ENCODE data around the gene CHD2. TPM values are rescaled to one million over a fixed set of nuclear protein-coding genes. Genes with fewer than 3 reads are reported as not detected.

Gene CHD2
- total RNA-seq, 1 experiment from 2014 or later = 85.0 TPM

DNA sequence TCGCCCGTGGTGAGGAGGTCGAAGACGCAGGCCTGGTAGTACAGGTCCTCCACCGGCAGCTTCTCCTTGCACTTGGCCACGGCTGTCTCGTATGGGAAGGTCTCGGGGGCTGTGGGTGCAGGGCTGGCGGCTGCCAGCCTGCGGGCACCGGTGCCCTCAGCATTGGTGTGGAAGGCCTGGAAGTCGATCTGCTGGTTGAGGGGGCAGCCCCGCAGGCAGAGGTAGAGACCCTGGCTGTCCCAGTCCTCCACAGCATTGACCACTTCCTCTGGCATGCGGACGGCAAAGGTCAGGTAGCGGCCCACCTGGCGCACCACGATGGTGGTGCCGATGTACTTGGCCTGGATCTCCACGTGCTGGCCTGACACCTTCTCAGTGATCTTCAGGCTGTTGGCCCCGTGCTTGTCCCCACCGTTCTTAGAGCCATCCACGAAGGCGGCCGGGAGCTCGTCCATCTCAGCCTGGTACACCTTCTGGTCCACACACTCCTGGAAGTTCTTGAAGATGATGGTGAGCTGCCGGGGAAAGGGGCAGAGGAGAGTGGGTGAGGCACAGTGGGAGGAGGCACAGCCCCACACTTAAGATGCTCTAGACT is 145.2 kb downstream of the CHD2 start:
- no peak overlapping the region for H3K27ac Mint-ChIP-seq (ENCODE audit: unreplicated experiment)
- no peaks in the 10 kb centered on the region for H3K4me1 Mint-ChIP-seq (ENCODE audit: low read depth, unreplicated experiment)
- peaks cover 12% of the 10 kb centered on the region for H3K9me3 Mint-ChIP-seq (ENCODE audit: unreplicated experiment)
- H3K27me3 Mint-ChIP-seq (ENCODE audit: insufficient read depth, unreplicated experiment) = no peaks in the 10 kb centered on the region
- Histone ChIP-seq H3K4me3 (ENCODE audit: low read depth, low read length) (no peak overlapping the region), H3K4me1 (no peaks in the 10 kb centered on the region), H3K36me3 (ENCODE audit: control insufficient read depth, insufficient read depth, low read length) (no peaks in the 10 kb centered on the region), H3K9me3 (0 out of 2 replicates have a peak, but pooled peaks cover 6% of the 10 kb centered on the region), H3K27me3 (replicated peaks; ENCODE audit: control insufficient read depth, insufficient read depth, low read length) (no peaks in the 10 kb centered on the region)
- H3K4me3 Mint-ChIP-seq (ENCODE audit: unreplicated experiment) = no peak overlapping the region
- BruUV-seq (replicated peaks) = no TSS peak
- peaks cover 37% of the 10 kb centered on the region for H3K36me3 Mint-ChIP-seq (ENCODE audit: insufficient read depth, unreplicated experiment)
- intact Hi-C loops (cut with micrococcal nuclease; ENCODE audit: unreplicated experiment) = no loop called here
- TF ChIP-seq, protein P1, sequence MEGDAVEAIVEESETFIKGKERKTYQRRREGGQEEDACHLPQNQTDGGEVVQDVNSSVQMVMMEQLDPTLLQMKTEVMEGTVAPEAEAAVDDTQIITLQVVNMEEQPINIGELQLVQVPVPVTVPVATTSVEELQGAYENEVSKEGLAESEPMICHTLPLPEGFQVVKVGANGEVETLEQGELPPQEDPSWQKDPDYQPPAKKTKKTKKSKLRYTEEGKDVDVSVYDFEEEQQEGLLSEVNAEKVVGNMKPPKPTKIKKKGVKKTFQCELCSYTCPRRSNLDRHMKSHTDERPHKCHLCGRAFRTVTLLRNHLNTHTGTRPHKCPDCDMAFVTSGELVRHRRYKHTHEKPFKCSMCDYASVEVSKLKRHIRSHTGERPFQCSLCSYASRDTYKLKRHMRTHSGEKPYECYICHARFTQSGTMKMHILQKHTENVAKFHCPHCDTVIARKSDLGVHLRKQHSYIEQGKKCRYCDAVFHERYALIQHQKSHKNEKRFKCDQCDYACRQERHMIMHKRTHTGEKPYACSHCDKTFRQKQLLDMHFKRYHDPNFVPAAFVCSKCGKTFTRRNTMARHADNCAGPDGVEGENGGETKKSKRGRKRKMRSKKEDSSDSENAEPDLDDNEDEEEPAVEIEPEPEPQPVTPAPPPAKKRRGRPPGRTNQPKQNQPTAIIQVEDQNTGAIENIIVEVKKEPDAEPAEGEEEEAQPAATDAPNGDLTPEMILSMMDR (IDR thresholded peaks at IDR 0.05; ENCODE audit: insufficient read depth in 1 of 2, low read depth in 1 of 2, low read length in 1 of 2, severe bottlenecking in 1 of 2, unreplicated experiment in 1 of 2) = no peak
- no peak for DNase-seq
- POLR2A ChIA-PET = no interaction called here
- CTCF ChIA-PET = no interaction called here

DNA sequence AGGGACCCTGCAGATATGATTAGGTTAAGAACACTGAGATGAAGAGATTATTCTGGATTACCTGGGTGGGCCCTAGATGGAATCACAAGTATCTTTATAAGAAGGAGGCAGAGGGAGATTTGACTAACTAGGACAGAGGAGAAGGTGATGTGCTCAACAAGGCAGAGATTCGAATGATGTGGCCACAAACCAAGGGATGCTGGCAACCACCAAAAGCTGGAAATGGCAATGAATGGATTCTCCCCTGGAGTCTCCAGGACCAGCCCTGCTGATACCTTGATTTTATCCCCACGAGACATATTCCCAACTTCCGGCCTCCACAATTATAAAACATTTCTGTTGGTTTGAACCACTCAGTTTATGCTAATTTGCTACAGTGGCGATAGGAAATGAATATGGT is 146.0 kb downstream of the CHD2 start:
- Mint-ChIP-seq H3K4me1 (ENCODE audit: low read depth, unreplicated experiment) (no peaks in the 10 kb centered on the region), H3K36me3 (ENCODE audit: insufficient read depth, unreplicated experiment) (peaks cover 33% of the 10 kb centered on the region), H3K27me3 (ENCODE audit: insufficient read depth, unreplicated experiment) (no peaks in the 10 kb centered on the region), H3K4me3 (ENCODE audit: unreplicated experiment) (no peak overlapping the region), H3K27ac (ENCODE audit: unreplicated experiment) (peak overlapping the region; percentile 82), H3K9me3 (ENCODE audit: unreplicated experiment) (peaks cover 12% of the 10 kb centered on the region)
- intact Hi-C loops (cut with micrococcal nuclease; ENCODE audit: unreplicated experiment) = no loop called here
- BruUV-seq (replicated peaks) = no TSS peak
- TF ChIP-seq, protein P1 (IDR thresholded peaks at IDR 0.05; ENCODE audit: insufficient read depth in 1 of 2, low read depth in 1 of 2, low read length in 1 of 2, severe bottlenecking in 1 of 2, unreplicated experiment in 1 of 2) = no peak
- H3K4me1 ChIP-seq = no peaks in the 10 kb centered on the region
- no peak overlapping the region for H3K4me3 ChIP-seq (ENCODE audit: low read depth, low read length)
- DNase-seq = no peak
- 0 out of 2 replicates have a peak, but pooled peaks cover 6% of the 10 kb centered on the region for H3K9me3 ChIP-seq
- ChIA-PET POLR2A (no interaction called here), CTCF (no interaction called here)
- H3K27me3 ChIP-seq (replicated peaks; ENCODE audit: control insufficient read depth, insufficient read depth, low read length) = no peaks in the 10 kb centered on the region
- no peaks in the 10 kb centered on the region for H3K36me3 ChIP-seq (ENCODE audit: control insufficient read depth, insufficient read depth, low read length)

DNA sequence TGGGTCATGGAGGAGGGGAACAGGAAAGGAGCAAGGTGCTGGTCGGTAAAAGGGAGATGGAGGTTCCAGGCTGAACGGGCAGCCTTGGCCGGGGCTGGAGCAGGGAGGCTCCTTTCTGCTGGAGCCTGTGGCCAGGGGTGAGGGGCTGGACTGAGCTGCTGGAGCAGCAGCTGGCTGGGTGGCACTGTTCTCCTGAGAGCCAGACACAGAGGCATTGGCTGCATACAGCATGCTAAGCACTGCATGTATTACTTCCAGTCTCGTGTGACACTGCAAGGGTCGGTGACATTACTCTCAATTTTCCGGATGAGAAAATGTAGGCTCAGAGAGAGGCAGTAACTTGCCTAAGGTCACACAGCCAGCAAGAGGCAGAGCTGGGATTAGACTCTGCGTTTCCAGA is 146.6 kb downstream of the CHD2 start:
- intact Hi-C loops (cut with micrococcal nuclease; ENCODE audit: unreplicated experiment) = no loop called here
- Histone ChIP-seq H3K9me3 (0 out of 2 replicates have a peak, but pooled peaks cover 6% of the 10 kb centered on the region), H3K4me1 (no peaks in the 10 kb centered on the region), H3K27me3 (replicated peaks; ENCODE audit: control insufficient read depth, insufficient read depth, low read length) (no peaks in the 10 kb centered on the region), H3K4me3 (ENCODE audit: low read depth, low read length) (no peak overlapping the region), H3K36me3 (ENCODE audit: control insufficient read depth, insufficient read depth, low read length) (no peaks in the 10 kb centered on the region)
- Mint-ChIP-seq H3K4me3 (ENCODE audit: unreplicated experiment) (no peak overlapping the region), H3K4me1 (ENCODE audit: low read depth, unreplicated experiment) (no peaks in the 10 kb centered on the region), H3K27ac (ENCODE audit: unreplicated experiment) (peak overlapping the region; percentile 82), H3K9me3 (ENCODE audit: unreplicated experiment) (peaks cover 12% of the 10 kb centered on the region), H3K27me3 (ENCODE audit: insufficient read depth, unreplicated experiment) (no peaks in the 10 kb centered on the region), H3K36me3 (ENCODE audit: insufficient read depth, unreplicated experiment) (peaks cover 33% of the 10 kb centered on the region)
- no peak for DNase-seq
- ChIA-PET CTCF (no interaction called here), POLR2A (no interaction called here)
- TF ChIP-seq, protein P1 (IDR thresholded peaks at IDR 0.05; ENCODE audit: insufficient read depth in 1 of 2, low read depth in 1 of 2, low read length in 1 of 2, severe bottlenecking in 1 of 2, unreplicated experiment in 1 of 2) = no peak
- no TSS peak for BruUV-seq (replicated peaks)

Data from Caco-2 (cell line).